Caki2 (cell line): ENCODE data around the gene TNFRSF19. TPM values are rescaled to one million over a fixed set of nuclear protein-coding genes. Genes with fewer than 3 reads are reported as not detected.

ENCODE experiments used
- DNase-seq: peaks from one replicate; pipeline ENCODE4 v3.0.0-alpha.2; 2015; ENCODE audit warnings: low read depth
- in situ Hi-C: cut with HindIII; loops from 2 replicates; pipeline ENCODE4 v1.10.0; 2016; ENCODE audit warnings: low sequenced_read_pairs, low pct_unique_long_range_greater_than_20kb, mixed read lengths
- total RNA-seq: library from RNA; depleted of rRNA; stranded (reverse); fragments of >200 nt; shearing (Covaris generic); gene quantifications from 2 replicates; pipeline ENCODE4 v1.2.3, GENCODE V29; 2014; ENCODE audit warnings: low replicate concordance; rRNA removed

Gene TNFRSF19
- total RNA-seq, 1 experiment from 2014 or later: 2.3 TPM

GRCh38 chr13:23716401-23716800 lies 146.2 kb downstream of the TNFRSF19 start:
- in situ Hi-C loops: no loop called here
- DNase-seq: no peak

DNA sequence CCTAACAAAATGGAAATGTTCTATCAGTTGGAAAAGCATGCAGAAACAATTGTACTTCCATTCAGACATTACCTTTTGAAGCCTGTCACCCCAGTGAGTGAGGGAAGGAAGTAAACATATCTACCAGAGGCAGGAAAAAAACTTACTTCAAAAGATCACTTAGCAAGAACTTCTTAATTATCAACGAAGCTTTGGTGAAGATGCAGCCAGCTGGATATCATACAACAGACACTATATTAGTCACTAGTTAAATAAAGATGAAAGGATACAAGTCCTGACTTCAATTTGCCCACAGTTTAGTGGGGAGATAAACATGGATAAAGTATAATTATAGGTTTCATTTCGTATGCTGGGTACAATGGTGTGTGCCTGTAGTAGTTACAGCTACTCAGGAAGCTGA lies 148.8 kb downstream of the TNFRSF19 start:
- in situ Hi-C loops: no loop called here
- DNase-seq: no peak

GRCh38 chr13:23722726-23723453 lies 152.7 kb downstream of the TNFRSF19 start:
- in situ Hi-C loops: no loop called here

DNA sequence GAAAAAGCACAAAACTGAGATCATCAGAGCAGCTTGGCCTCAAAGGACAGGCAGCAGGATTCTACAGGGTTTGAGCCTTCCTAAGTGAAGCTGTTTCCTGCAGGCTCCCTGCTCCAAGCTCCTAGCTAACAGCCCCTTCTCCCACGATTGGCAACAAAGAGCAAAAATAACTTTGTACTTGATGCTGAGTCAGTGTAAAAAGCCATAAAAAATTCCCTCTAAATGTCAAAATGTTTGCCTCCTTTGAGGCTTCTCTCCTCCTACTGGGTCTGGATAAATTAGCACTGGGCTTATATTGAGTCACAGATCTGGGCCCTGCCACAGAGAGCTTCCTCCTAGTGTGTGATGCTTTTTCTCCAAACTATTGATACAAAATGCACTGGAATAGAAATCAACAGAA lies 153.3 kb downstream of the TNFRSF19 start:
- DNase-seq: no peak
- in situ Hi-C loops: no loop called here

More at GRCh38 chr13:23722726-23723453, 152.7 kb downstream of the TNFRSF19 start:
- DNase-seq: no peak

DNA sequence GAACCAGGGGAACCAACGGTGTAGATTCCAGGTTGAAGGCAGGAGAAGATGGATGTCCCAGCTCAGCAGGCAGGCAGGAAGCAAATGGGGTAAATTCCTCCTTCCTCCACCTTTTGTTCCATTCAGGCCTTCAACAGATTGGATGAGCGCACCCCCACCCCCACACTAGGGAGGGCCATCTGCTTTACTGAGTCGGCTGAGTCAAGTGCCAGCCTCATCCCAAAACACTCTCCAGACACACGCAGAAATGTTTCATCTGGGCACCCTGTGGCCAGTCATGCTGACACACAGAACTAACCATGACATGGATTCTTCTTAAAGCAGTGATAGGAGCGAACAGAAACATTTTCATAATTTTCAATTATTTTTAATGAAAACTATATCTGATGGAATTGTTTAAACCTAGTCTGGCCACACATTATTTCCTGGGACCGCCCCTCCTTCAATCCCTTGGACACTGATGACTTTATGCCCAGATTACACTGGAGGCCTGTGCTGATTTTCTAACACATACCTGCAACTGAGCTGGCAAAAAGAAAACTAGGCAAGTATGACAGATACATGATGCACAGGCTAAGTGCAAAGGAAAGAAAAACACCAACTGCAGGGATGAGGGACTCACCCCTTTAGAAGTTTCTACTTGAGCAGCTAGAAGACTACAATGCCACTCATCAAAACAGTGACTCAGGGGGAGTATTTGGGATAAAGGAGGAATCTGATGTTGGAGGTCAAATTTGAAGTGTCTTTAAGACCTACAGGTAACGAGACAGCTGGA lies 154.2 kb downstream of the TNFRSF19 start:
- DNase-seq: no peak
- in situ Hi-C loops: no loop called here

Other genes starting within 250 kb of the TNFRSF19 start
- gene SACS, start 136.7 kb upstream of the TNFRSF19 start, total RNA-seq: 10.4 and 12.3 TPM in 2 replicates